GM21619 (cell line): ENCODE measurements around the gene PANX3.

Source experiments
- ATAC-seq: cut with Tn5 transposase; IDR thresholded peaks from one replicate; pipeline ENCODE4 v1.9.1; 2021; ENCODE audit not compliant: unreplicated experiment

Gene PANX3

GRCh38 chr11:124656774-124657630 is 45.8 kb downstream of the PANX3 start:
- ATAC-seq = no peak

DNA sequence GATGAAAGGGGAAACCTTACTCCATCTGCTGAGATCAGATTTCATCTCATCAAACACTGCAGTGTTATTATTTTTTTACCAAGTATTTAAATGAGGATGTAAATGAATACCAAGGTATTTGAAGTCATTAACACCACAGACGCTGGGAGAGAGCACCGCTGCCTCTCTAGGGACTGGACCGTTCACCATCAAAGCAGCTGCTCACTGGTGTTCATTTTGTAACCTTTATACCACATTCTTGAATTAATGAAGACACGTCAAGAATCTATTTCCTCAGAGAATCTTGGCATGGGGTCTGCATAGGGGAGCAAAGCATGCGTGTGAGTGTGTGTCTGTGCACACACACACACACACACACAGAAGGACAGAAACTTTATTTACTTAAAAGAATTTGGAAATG is 46.7 kb downstream of the PANX3 start:
- no peak for ATAC-seq

DNA sequence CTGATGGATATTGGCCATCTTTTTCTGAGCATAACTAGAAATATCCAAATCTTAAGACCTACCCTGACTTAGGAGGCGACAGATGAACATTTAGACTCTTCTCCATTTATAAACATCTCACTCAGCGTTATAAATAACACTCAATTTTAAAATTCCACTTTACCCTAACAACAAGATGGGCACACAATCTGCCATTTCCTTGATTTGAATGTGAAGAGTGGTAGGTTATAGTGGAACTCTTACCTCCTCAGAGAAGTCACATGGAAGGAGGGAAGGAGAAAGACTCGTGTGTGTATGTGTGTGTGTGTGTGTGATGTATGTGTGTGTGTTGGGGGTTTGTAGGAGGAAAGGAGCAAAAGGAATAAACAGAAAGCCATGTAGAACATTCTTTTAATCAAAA is 47.3 kb downstream of the PANX3 start:
- ATAC-seq = no peak

DNA sequence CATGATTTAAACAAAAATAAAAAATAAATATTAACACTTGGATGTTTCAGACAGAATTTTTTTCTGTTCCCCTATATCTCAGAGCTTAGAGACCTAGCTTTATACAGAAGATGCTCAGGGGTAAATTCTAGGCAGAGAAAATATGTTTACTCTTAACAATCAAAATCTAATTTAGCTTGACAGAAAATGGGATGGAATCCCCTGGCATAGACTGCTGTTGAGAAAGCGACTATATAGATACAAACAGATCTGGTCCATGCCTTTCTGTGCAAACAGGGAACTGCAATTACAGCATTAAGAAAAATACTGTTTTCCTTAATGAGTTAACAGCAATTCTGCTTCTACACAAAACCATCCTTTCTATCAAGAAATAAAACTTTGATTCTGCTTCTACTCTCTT is 47.8 kb downstream of the PANX3 start:
- no peak for ATAC-seq

DNA sequence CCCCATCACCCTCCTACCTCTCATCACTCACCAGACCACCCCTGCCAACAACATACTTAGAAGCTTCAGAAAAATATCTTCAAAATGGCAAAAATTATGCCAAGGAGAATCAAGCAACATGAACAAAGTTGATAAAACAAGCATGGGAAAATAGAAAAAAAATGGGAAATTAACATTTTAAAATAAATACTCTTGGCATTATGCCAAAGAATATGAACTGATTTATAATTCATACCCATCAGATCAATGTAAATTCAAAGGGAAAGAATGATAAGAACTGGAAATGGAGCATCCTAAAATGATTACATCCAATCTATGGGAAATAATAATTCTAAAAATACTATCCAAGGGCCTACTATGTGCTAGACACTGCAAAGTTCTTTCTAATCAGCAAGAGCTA is 50.3 kb downstream of the PANX3 start:
- no peak for ATAC-seq

- ATAC-seq = no peak
Measured at GRCh38 chr11:124662106-124662505, 50.9 kb downstream of the PANX3 start.

GRCh38 chr11:124663861-124664260 is 52.6 kb downstream of the PANX3 start:
- ATAC-seq = no peak

- no peak for ATAC-seq
Measured at GRCh38 chr11:124667601-124668000, 56.4 kb downstream of the PANX3 start.

- peak; percentile 30 for ATAC-seq
Measured at GRCh38 chr11:124669193-124669592, 58.0 kb downstream of the PANX3 start.
